Activated T-helper 1 cell treated with Interleukin-2 at 50 U/mL for 16 hours (primary cell): ENCODE results near the gene SPIB.
"Not testable (repeated sequence)": the region's sequence is repeated elsewhere in the genome, so short reads cannot be mapped to it uniquely, and the experiment has no call there.

Source experiments
- DNase-seq: peaks from one replicate; pipeline ENCODE4 v3.0.0-alpha.2; 2020; ENCODE audit warnings: low read depth

The SPIB gene

GRCh38 chr19:50419580-50420035, 870 bp downstream of the SPIB start:
- DNase-seq: no peak

GRCh38 chr19:50420127-50420526, 1.4 kb downstream of the SPIB start:
- no peak for DNase-seq

GRCh38 chr19:50420808-50421207, 2.1 kb downstream of the SPIB start:
- DNase-seq: no peak

- no peak for DNase-seq
Observed at GRCh38 chr19:50422397-50423278, 3.9 kb downstream of the SPIB start.

GRCh38 chr19:50423279-50424113, 4.8 kb downstream of the SPIB start:
- DNase-seq: no peak

- no peak for DNase-seq
Observed at GRCh38 chr19:50425581-50425980, 6.8 kb downstream of the SPIB start.

GRCh38 chr19:50427318-50427925, 8.7 kb downstream of the SPIB start:
- no peak for DNase-seq

GRCh38 chr19:50427997-50428425, 9.3 kb downstream of the SPIB start:
- DNase-seq: no peak

- DNase-seq: no peak
Observed at GRCh38 chr19:50428772-50429463, 10.2 kb downstream of the SPIB start.

GRCh38 chr19:50430888-50431342, 12.2 kb downstream of the SPIB start:
- no peak for DNase-seq

- peak; percentile 74 for DNase-seq
Observed at GRCh38 chr19:50431343-50432220, 12.8 kb downstream of the SPIB start.

- no peak for DNase-seq
Observed at GRCh38 chr19:50432221-50433028, 13.7 kb downstream of the SPIB start, which contains the start of gene MYBPC2. Gene MYBPC2, plus strand, starts transcription at chr19:50432892. Its CDS starts 62 bp downstream, at chr19:50432954.

- no peak for DNase-seq
Observed at GRCh38 chr19:50433201-50434180, 14.8 kb downstream of the SPIB start.

- DNase-seq: no peak
Observed at GRCh38 chr19:50434525-50434924, 15.8 kb downstream of the SPIB start.

GRCh38 chr19:50435221-50435620, 16.5 kb downstream of the SPIB start:
- DNase-seq: no peak

- no peak for DNase-seq
Observed at GRCh38 chr19:50435627-50436026, 16.9 kb downstream of the SPIB start.

- no peak for DNase-seq
Observed at GRCh38 chr19:50437862-50438449, 19.2 kb downstream of the SPIB start.

GRCh38 chr19:50439130-50439529, 20.4 kb downstream of the SPIB start:
- DNase-seq: not testable (repeated sequence)
